KMS-11 (cell line): Measurements from ENCODE around the gene GLT1D1.

ENCODE experiments used
- H2AFZ ChIP-seq: fragments of 200-600 bp; sonication (generic); 2 replicates; pipeline ENCODE4 v1.6.1; 2016; ENCODE audit warnings: antibody characterized with exemption, mixed run types, low read depth
- H3K27ac ChIP-seq: fragments of 200-600 bp; sonication (generic); 2 replicates; pipeline ENCODE4 v1.6.1; 2016; ENCODE audit warnings: mild to moderate bottlenecking, mixed run types
- H3K27me3 ChIP-seq: fragments of 200-600 bp; sonication (generic); 2 replicates; pipeline ENCODE4 v1.6.1; 2017; ENCODE audit warnings: mild to moderate bottlenecking, low read depth, mixed run types, moderate library complexity; ENCODE audit not compliant: insufficient read depth
- H3K36me3 ChIP-seq: fragments of 200-600 bp; sonication (generic); 2 replicates; pipeline ENCODE4 v1.6.1; 2017; ENCODE audit warnings: mild to moderate bottlenecking, mixed run types; ENCODE audit not compliant: insufficient read depth
- H3K4me1 ChIP-seq: fragments of 200-600 bp; sonication (generic); 2 replicates; pipeline ENCODE4 v1.6.1; 2016; ENCODE audit warnings: mild to moderate bottlenecking, low read depth, mixed run types; ENCODE audit not compliant: poor library complexity, severe bottlenecking
- H3K4me2 ChIP-seq: fragments of 200-600 bp; sonication (generic); 2 replicates; pipeline ENCODE4 v1.7.0; 2016; ENCODE audit warnings: mild to moderate bottlenecking, mixed run types
- H3K4me3 ChIP-seq: fragments of 200-600 bp; sonication (generic); IDR thresholded peaks from 2 replicates; pipeline ENCODE4 v1.6.1; 2017; ENCODE audit warnings: low read depth, low read length, mixed read lengths; ENCODE audit not compliant: insufficient read depth
- H3K79me2 ChIP-seq: fragments of 200-600 bp; sonication (generic); 2 replicates; pipeline ENCODE4 v1.6.1; 2016; ENCODE audit warnings: low read depth, mixed run types; ENCODE audit not compliant: insufficient read depth
- H3K9ac ChIP-seq: fragments of 200-600 bp; sonication (generic); 2 replicates; pipeline ENCODE4 v1.6.1; 2016; ENCODE audit warnings: mild to moderate bottlenecking, mixed run types
- H4K20me1 ChIP-seq: fragments of 200-600 bp; sonication (generic); 2 replicates; pipeline ENCODE4 v1.6.1; 2016; ENCODE audit warnings: mild to moderate bottlenecking, mixed run types; ENCODE audit not compliant: insufficient read depth
- CTCF ChIP-seq: fragments of 200-600 bp; sonication (generic); conservative IDR thresholded peaks from 2 replicates; pipeline ENCODE4 v1.6.1; 2017; ENCODE audit warnings: low read depth, mild to moderate bottlenecking, antibody characterized with exemption, low read length, moderate library complexity, mixed read lengths

GLT1D1 gene

GRCh38 chr12:128938886-128939285 lies 85.6 kb downstream of the GLT1D1 start:
- H4K20me1 ChIP-seq = no peaks in the 10 kb centered on the region
- no peak overlapping the region for H3K9ac ChIP-seq
- H3K27ac ChIP-seq = no peak overlapping the region
- no peaks in the 10 kb centered on the region for H3K27me3 ChIP-seq
- H3K79me2 ChIP-seq = no peaks in the 10 kb centered on the region
- no peak overlapping the region for H3K4me3 ChIP-seq
- H3K4me1 ChIP-seq = no peaks in the 10 kb centered on the region
- H3K4me2 ChIP-seq = no peak overlapping the region
- no peak for TF ChIP-seq CTCF
- no peaks in the 10 kb centered on the region for H3K36me3 ChIP-seq
- no peak overlapping the region for H2AFZ ChIP-seq

- Histone ChIP-seq H3K9ac (no peak overlapping the region), H3K79me2 (no peaks in the 10 kb centered on the region)
Observed at GRCh38 chr12:128940090-128940888, 87.0 kb downstream of the GLT1D1 start.

DNA sequence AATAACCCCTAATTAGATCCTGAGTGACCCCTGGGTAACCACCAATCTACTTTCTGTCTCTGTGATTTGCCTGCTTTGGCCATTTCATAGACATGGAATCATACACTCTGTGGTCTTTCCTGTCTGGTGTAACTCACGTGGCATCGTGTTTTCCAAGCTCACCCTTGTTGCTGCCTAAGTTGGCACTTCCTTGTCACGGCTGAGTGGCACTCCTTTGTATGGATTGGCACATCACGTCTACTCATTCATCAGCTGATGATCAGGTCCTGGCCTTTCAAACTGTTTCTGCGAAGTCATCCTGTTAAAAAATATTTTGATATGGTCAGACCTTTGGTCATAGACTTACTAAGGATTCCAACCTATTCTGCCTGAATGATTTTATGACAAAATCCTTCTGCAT lies 87.7 kb downstream of the GLT1D1 start:
- Histone ChIP-seq H3K4me3 (no peak overlapping the region), H4K20me1 (no peaks in the 10 kb centered on the region), H3K4me1 (no peaks in the 10 kb centered on the region), H3K9ac (no peak overlapping the region), H3K4me2 (no peak overlapping the region), H3K36me3 (no peaks in the 10 kb centered on the region), H2AFZ (no peak overlapping the region), H3K79me2 (no peaks in the 10 kb centered on the region), H3K27ac (no peak overlapping the region), H3K27me3 (no peaks in the 10 kb centered on the region)
- TF ChIP-seq CTCF = no peak

More at GRCh38 chr12:128940090-128940888, 87.0 kb downstream of the GLT1D1 start:
- no peak for TF ChIP-seq CTCF
- Histone ChIP-seq H3K4me2 (no peak overlapping the region), H3K27ac (no peak overlapping the region), H3K4me3 (no peak overlapping the region), H3K27me3 (no peaks in the 10 kb centered on the region), H4K20me1 (no peaks in the 10 kb centered on the region), H2AFZ (no peak overlapping the region), H3K36me3 (no peaks in the 10 kb centered on the region), H3K4me1 (no peaks in the 10 kb centered on the region)

DNA sequence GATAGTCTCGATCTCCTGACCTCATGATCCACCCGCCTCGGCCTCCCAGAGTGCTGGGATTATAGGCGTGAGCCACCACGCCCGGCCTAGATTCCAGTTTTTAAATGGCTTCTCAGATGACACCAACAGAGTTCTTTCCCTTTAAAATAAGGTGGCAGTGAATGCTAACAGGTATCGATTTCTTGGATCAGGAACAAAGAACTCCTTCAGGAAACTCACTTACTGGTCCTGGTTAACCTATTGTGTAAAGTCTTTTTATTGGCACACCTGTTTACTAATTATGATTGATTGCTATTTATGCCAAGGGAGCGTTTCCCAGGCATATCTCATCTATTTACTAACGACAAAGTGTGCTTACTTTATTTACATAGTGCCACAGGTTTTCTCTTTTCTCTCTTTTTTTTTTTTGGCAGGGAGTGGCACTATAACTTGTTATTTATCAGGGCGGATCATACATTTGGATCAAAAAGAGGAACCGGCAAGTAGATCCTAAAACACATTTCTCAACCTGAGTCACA lies 89.7 kb downstream of the GLT1D1 start:
- H3K4me3 ChIP-seq = no peak overlapping the region
- H2AFZ ChIP-seq = no peak overlapping the region
- H3K4me1 ChIP-seq = no peaks in the 10 kb centered on the region
- H3K36me3 ChIP-seq = no peaks in the 10 kb centered on the region
- no peaks in the 10 kb centered on the region for H4K20me1 ChIP-seq
- H3K27me3 ChIP-seq = no peaks in the 10 kb centered on the region
- no peaks in the 10 kb centered on the region for H3K79me2 ChIP-seq
- H3K4me2 ChIP-seq = no peak overlapping the region
- H3K27ac ChIP-seq = no peak overlapping the region
- TF ChIP-seq CTCF = no peak
- H3K9ac ChIP-seq = no peak overlapping the region
